ENCODE results near the gene SLC38A8.

GRCh38 chr16:84038469-84038868 is 4.1 kb downstream of the SLC38A8 start:
- TF ChIP-seq, protein P1, sequence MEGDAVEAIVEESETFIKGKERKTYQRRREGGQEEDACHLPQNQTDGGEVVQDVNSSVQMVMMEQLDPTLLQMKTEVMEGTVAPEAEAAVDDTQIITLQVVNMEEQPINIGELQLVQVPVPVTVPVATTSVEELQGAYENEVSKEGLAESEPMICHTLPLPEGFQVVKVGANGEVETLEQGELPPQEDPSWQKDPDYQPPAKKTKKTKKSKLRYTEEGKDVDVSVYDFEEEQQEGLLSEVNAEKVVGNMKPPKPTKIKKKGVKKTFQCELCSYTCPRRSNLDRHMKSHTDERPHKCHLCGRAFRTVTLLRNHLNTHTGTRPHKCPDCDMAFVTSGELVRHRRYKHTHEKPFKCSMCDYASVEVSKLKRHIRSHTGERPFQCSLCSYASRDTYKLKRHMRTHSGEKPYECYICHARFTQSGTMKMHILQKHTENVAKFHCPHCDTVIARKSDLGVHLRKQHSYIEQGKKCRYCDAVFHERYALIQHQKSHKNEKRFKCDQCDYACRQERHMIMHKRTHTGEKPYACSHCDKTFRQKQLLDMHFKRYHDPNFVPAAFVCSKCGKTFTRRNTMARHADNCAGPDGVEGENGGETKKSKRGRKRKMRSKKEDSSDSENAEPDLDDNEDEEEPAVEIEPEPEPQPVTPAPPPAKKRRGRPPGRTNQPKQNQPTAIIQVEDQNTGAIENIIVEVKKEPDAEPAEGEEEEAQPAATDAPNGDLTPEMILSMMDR (IDR thresholded peaks at IDR 0.05; ENCODE audit: low read depth, low read length): no peak
- no peak for TF ChIP-seq EZH2phosphoT487 (IDR thresholded peaks at IDR 0.05; ENCODE audit: low read depth)
